ENCODE data around the gene CENPX. TPM values are rescaled to one million over a fixed set of nuclear protein-coding genes. Genes with fewer than 3 reads are reported as not detected.

The CENPX gene
- total and polyA plus RNA-seq, 2 of the 13 experiments (the other 11 are each of a cell fraction or from before 2014, with no cell fraction given) = 92.7 to 170 TPM

DNA sequence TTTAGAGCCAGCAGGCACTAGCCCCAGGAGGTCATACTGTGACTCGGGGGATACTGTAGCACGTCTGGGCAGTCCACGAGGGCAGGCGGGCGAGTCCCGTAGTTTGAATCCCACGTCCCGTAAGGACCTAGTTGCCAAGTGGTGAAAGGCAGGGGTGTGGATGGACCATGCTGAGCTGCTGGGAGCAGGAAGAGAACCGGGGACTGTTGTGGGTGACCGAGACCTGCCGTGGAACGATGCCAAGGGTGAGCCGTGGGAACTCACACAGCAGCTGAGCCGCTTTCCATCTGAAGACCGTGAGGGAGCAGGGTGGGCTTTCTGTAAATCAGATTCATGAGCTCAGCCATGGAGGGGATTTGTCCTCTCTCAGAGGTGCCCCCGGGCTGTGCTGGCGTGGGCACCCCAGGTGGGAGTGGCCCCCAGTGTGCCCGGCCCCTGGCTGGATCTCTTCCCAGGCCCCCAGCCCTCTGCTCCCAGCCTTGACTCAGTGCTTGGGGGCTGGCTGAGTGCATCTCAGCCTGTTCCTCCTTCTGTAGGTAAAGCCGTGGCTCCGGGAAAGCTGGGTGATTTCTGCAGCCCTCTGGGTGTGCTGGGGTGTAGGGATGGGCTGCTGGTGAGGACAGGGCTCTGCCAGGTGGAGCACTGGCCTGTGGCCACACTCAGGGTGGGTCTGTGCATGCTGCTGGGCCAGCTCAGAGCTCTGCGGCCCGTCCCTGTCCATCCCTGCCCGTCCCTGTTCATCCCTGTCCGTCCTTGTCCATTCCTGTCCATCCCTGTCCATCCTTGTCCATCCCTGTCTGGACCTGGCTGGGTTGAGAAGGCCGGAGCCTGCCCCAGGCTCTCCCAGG, 31.6 kb downstream of the CENPX start (continued):
- TF ChIP-seq, protein P1, sequence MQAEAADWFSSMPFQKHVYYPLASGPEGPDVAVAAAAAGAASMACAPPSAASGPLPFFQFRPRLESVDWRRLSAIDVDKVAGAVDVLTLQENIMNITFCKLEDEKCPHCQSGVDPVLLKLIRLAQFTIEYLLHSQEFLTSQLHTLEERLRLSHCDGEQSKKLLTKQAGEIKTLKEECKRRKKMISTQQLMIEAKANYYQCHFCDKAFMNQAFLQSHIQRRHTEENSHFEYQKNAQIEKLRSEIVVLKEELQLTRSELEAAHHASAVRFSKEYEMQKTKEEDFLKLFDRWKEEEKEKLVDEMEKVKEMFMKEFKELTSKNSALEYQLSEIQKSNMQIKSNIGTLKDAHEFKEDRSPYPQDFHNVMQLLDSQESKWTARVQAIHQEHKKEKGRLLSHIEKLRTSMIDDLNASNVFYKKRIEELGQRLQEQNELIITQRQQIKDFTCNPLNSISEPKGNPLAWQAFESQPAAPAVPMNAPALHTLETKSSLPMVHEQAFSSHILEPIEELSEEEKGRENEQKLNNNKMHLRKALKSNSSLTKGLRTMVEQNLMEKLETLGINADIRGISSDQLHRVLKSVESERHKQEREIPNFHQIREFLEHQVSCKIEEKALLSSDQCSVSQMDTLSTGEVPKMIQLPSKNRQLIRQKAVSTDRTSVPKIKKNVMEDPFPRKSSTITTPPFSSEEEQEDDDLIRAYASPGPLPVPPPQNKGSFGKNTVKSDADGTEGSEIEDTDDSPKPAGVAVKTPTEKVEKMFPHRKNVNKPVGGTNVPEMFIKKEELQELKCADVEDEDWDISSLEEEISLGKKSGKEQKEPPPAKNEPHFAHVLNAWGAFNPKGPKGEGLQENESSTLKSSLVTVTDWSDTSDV (CRISPR knock-in tag; IDR thresholded peaks at IDR 0.05) = peak; percentile 88; the same call in 1 of the 2 replicates
- TF ChIP-seq, protein P2, sequence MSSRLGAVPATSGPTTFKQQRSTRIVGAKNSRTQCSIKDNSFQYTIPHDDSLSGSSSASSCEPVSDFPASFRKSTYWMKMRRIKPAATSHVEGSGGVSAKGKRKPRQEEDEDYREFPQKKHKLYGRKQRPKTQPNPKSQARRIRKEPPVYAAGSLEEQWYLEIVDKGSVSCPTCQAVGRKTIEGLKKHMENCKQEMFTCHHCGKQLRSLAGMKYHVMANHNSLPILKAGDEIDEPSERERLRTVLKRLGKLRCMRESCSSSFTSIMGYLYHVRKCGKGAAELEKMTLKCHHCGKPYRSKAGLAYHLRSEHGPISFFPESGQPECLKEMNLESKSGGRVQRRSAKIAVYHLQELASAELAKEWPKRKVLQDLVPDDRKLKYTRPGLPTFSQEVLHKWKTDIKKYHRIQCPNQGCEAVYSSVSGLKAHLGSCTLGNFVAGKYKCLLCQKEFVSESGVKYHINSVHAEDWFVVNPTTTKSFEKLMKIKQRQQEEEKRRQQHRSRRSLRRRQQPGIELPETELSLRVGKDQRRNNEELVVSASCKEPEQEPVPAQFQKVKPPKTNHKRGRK (CRISPR knock-in tag; IDR thresholded peaks at IDR 0.05) = 0 out of 2 replicates have a peak, but pooled peaks have one; percentile 70
- TF ChIP-seq, protein P3, sequence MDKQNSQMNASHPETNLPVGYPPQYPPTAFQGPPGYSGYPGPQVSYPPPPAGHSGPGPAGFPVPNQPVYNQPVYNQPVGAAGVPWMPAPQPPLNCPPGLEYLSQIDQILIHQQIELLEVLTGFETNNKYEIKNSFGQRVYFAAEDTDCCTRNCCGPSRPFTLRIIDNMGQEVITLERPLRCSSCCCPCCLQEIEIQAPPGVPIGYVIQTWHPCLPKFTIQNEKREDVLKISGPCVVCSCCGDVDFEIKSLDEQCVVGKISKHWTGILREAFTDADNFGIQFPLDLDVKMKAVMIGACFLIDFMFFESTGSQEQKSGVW (CRISPR knock-in tag; IDR thresholded peaks at IDR 0.05; ENCODE audit: borderline replicate concordance) = no peak
- TF ChIP-seq NFE2L1 (CRISPR knock-in tag; IDR thresholded peaks at IDR 0.05; ENCODE audit: borderline replicate concordance) = 0 out of 2 replicates have a peak, but pooled peaks have one; percentile 66
- TF ChIP-seq TAF15 (IDR thresholded peaks at IDR 0.05; ENCODE audit: low read depth, low read length, poor library complexity, severe bottlenecking) = peak; percentile 29
- no peak for TF ChIP-seq ZNF260 (CRISPR knock-in tag; IDR thresholded peaks at IDR 0.05; ENCODE audit: borderline replicate concordance, low read depth)
- no peak for TF ChIP-seq CENPX (CRISPR knock-in tag; IDR thresholded peaks at IDR 0.05)
- 0 out of 2 replicates have a peak, but pooled peaks have one; percentile 73 for TF ChIP-seq ZNF224 (CRISPR knock-in tag; IDR thresholded peaks at IDR 0.05)
- TF ChIP-seq, protein P4, sequence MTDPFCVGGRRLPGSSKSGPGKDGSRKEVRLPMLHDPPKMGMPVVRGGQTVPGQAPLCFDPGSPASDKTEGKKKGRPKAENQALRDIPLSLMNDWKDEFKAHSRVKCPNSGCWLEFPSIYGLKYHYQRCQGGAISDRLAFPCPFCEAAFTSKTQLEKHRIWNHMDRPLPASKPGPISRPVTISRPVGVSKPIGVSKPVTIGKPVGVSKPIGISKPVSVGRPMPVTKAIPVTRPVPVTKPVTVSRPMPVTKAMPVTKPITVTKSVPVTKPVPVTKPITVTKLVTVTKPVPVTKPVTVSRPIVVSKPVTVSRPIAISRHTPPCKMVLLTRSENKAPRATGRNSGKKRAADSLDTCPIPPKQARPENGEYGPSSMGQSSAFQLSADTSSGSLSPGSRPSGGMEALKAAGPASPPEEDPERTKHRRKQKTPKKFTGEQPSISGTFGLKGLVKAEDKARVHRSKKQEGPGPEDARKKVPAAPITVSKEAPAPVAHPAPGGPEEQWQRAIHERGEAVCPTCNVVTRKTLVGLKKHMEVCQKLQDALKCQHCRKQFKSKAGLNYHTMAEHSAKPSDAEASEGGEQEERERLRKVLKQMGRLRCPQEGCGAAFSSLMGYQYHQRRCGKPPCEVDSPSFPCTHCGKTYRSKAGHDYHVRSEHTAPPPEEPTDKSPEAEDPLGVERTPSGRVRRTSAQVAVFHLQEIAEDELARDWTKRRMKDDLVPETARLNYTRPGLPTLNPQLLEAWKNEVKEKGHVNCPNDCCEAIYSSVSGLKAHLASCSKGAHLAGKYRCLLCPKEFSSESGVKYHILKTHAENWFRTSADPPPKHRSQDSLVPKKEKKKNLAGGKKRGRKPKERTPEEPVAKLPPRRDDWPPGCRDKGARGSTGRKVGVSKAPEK (CRISPR knock-in tag; IDR thresholded peaks at IDR 0.05; ENCODE audit: borderline replicate concordance) = no peak
- TF ChIP-seq ZNF337 (CRISPR knock-in tag; IDR thresholded peaks at IDR 0.05; ENCODE audit: borderline replicate concordance, low read depth) = no peak
- TF ChIP-seq, protein P5, sequence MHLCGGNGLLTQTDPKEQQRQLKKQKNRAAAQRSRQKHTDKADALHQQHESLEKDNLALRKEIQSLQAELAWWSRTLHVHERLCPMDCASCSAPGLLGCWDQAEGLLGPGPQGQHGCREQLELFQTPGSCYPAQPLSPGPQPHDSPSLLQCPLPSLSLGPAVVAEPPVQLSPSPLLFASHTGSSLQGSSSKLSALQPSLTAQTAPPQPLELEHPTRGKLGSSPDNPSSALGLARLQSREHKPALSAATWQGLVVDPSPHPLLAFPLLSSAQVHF (CRISPR knock-in tag; IDR thresholded peaks at IDR 0.05) = no peak
- TF ChIP-seq CHCHD3 (CRISPR knock-in tag; IDR thresholded peaks at IDR 0.05) = peak; percentile 92; the same call in 1 of the 2 replicates
- TF ChIP-seq ZNF263 (CRISPR knock-in tag; IDR thresholded peaks at IDR 0.05) = peak; percentile 58; the same call in 1 of the 2 replicates
- TF ChIP-seq ZNF24 (IDR thresholded peaks at IDR 0.05) = no peak
- peak; percentile 84; the same call in 1 of the 2 replicates for TF ChIP-seq KLF13 (CRISPR knock-in tag; IDR thresholded peaks at IDR 0.05)
- no peak for TF ChIP-seq ZNF737 (CRISPR knock-in tag; IDR thresholded peaks at IDR 0.05; ENCODE audit: borderline replicate concordance)
- TF ChIP-seq, protein P6, sequence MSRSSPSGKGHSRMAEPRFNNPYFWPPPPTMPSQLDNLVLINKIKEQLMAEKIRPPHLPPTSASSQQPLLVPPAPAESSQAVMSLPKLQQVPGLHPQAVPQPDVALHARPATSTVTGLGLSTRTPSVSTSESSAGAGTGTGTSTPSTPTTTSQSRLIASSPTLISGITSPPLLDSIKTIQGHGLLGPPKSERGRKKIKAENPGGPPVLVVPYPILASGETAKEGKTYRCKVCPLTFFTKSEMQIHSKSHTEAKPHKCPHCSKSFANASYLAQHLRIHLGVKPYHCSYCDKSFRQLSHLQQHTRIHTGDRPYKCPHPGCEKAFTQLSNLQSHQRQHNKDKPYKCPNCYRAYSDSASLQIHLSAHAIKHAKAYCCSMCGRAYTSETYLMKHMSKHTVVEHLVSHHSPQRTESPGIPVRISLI (CRISPR knock-in tag; IDR thresholded peaks at IDR 0.05; ENCODE audit: borderline replicate concordance) = peak; percentile 62; the same call in 1 of the 2 replicates

Measured in HepG2 (cell line).